ENCODE measurements around the gene GABPA.
"Not testable (repeated sequence)": the region's sequence is repeated elsewhere in the genome, so short reads cannot be mapped to it uniquely, and the experiment has no call there.

The GABPA gene

DNA sequence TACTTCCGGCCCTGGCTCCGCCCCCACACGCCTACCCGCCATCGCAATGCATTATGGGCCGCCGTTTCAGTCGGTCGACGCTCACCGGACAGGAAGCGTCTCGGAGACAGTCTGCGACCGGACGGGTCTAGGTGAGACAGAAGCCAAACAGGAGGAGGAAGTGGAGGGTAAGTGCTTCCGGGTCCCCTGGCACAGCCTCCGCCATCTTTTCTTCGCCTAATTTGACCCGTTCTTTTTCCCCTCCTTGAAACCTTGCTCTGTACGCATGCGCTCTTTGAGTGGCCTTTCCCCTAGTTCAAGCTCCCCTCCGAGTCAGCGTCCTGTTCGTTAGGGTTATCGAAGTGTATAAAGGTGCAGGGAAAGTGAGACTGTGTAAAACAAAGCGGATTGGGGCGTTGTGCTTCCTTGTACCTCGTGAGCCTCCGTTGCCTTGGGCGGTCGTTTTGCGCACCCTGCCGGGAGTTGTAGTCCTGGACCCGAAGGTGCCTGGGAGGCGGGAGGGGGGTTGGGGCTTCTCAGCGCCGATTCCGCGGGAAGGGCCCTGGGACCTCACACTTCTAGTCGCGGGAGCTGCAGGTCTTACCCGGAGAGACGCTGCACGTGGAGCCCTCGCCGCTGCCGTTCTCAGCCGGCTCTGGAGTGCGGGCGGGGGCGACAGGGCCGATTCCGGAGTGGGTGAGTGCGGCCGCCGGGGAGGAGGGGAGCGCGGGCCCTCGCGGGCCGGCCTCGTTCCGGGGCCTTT lies at the start of gene GABPA, which contains the start of gene ATP5PF:
Gene GABPA (plus strand): TSS at position 69 of the 742 bp plus-strand sequence. CDS start 6,627 bp downstream, outside the sequence.
Gene ATP5PF (minus strand): TSS at position 1 of the 742 bp plus-strand sequence. CDS start 5,110 bp downstream, outside the sequence.
- H3K4me3 ChIP-seq (ENCODE audit: low read depth, low read length): peak within 1 kb of the TSS; percentile 90
- TF ChIP-seq, protein P1, sequence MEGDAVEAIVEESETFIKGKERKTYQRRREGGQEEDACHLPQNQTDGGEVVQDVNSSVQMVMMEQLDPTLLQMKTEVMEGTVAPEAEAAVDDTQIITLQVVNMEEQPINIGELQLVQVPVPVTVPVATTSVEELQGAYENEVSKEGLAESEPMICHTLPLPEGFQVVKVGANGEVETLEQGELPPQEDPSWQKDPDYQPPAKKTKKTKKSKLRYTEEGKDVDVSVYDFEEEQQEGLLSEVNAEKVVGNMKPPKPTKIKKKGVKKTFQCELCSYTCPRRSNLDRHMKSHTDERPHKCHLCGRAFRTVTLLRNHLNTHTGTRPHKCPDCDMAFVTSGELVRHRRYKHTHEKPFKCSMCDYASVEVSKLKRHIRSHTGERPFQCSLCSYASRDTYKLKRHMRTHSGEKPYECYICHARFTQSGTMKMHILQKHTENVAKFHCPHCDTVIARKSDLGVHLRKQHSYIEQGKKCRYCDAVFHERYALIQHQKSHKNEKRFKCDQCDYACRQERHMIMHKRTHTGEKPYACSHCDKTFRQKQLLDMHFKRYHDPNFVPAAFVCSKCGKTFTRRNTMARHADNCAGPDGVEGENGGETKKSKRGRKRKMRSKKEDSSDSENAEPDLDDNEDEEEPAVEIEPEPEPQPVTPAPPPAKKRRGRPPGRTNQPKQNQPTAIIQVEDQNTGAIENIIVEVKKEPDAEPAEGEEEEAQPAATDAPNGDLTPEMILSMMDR (conservative IDR thresholded peaks at IDR 0.05; ENCODE audit: low read depth, low read length): peak; percentile 30
- peak; percentile 100 for DNase-seq (ENCODE audit: low read depth)

DNA sequence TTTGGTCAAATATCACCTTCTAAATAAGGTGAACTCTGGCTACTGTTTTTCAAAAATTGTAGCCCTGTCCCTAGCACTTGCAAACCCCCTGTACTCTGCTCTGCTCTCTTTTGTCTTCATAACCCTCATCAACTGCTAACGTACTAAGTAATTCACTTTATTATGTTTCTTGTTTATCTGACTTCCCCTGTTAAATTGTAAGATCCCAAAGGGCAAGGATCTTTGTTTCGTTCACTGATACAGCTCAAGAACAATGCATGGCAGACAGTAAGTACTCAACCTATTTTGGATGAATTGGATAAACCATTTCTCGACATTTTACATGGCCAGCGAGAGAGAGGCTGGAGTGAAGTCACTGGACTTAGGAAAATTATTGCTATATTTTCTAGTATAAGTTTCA lies 47.0 kb upstream of the GABPA start:
- TF ChIP-seq, protein P1 (conservative IDR thresholded peaks at IDR 0.05; ENCODE audit: low read depth, low read length): no peak
- no peak overlapping the region for H3K4me3 ChIP-seq (ENCODE audit: low read depth, low read length)
- no peak for DNase-seq (ENCODE audit: low read depth)

DNA sequence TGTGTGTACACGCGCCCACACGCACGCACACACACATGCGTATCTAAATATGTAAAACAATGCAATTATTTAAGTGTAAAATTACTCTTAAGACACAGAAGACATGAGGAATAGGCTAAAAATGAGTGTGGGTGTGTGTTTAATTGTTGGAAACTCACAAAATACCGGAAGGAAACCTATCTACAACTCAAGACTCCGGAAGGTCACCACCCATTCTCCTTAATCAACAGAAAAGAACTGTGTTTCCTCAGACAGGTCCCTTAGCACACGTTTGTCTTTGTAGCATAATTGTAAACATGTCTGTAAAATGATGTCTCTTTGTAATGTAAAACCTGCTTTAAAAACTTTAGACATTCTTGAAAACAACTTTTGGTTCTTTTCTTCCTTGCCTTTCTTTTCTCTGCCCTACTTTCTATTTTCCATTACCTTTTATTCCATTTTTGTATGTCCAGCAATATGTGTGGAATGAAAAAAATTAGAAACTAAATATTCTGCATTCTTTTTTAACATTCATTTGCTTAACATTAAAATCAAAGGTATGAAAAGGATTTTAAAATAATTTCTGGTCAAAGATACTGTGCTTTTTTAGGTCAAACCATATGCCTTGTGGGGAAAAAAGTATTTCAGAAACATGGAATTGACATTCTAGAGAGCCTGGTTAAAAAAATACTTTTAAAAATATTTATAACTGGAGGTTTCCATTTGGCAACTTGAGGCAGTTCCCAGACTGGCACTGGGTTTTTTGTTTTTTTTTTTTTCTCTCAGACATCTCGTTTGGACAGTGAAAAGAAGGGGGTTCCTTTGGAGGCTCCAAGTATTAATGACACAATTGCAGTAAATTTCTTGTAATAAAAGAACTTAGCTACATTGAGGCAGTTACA lies 46.3 kb upstream of the GABPA start:
- TF ChIP-seq, protein P1 (conservative IDR thresholded peaks at IDR 0.05; ENCODE audit: low read depth, low read length): no peak
- no peak overlapping the region for H3K4me3 ChIP-seq (ENCODE audit: low read depth, low read length)
- no peak for DNase-seq (ENCODE audit: low read depth)

DNA sequence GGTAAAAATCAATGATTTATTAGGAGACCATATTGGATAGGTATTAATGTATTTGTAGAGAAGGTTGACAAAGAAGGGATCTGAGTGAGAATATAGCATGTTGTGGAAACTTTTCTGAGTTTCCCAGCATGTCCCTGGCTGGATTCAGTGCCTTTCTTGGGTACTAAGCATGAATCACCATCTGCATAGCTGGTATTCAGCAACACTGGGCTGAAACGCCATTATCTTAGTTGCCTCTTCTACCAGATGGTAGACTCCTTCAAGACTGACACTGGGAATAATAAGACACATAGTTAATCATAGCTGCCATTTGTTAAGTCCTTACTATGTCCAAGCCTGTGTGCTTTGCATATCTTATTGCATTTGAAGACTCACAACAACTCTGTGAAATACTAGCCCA lies 45.5 kb upstream of the GABPA start:
- no peak for DNase-seq (ENCODE audit: low read depth)
- TF ChIP-seq, protein P1 (conservative IDR thresholded peaks at IDR 0.05; ENCODE audit: low read depth, low read length): no peak
- no peak overlapping the region for H3K4me3 ChIP-seq (ENCODE audit: low read depth, low read length)

DNA sequence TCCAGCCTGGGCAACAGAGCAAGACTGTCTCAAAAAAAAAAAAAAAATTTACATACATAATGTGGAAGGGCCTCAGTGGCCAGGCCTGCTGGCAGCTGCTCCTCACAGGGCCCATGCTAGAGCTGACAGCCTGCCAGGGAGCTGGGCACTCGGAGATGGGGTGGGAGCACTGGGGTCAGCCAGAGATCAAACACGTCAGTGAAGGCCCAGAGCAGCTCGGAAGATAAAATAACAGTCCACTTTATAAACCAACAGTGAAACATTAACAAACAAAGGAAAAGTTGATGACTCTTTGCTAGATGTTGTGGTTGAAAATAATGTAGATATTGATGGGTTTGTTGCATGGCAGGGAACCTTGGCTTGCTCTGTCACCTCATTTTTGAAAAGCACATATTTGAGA lies 42.8 kb upstream of the GABPA start:
- H3K4me3 ChIP-seq (ENCODE audit: low read depth, low read length): no peak overlapping the region
- TF ChIP-seq, protein P1 (conservative IDR thresholded peaks at IDR 0.05; ENCODE audit: low read depth, low read length): no peak
- no peak for DNase-seq (ENCODE audit: low read depth)

DNA sequence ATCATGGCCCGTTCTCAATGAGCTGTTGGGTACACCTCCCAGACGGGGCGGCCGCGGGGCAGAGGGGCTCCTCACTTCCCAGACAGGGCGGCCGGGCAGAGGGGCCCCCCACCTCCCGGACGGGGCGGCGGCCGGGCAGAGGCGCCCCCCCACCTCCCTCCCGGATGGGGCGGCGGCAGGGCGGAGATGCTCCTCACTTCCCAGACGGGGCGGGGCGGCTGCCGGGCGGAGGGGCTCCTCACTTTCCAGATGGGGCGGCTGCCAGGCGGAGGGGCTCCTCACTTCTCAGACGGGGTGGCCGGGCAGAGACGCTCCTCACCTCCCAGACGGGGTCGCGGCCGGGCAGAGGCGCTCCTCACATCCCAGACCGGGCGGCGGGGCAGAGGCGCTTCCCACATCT lies 39.3 kb upstream of the GABPA start:
- H3K4me3 ChIP-seq (ENCODE audit: low read depth, low read length); DNase-seq (ENCODE audit: low read depth): not testable (repeated sequence)

DNA sequence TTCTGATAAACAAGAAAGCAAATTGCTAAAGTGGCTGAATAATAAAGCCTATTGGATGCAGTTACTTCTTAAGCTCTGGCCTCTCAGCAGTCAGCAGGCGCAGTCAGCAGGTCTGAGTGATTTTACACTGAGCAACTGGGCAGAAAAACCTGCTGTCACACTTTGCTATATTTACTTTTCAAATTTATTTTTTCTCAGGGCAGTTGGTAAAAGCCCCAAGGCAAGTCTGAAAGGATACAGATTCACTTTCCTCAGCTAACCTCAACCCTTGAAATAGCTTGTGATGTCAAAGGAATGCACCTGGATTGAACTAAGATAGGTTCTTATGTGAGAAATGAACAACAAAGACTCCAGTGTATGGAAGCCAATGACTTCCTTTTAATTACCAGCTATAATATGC lies 34.0 kb upstream of the GABPA start:
- DNase-seq (ENCODE audit: low read depth): no peak
- TF ChIP-seq, protein P1 (conservative IDR thresholded peaks at IDR 0.05; ENCODE audit: low read depth, low read length): no peak

More for the DNA sequence above, 34.0 kb upstream of the GABPA start:
- no peak overlapping the region for H3K4me3 ChIP-seq (ENCODE audit: low read depth, low read length)
